HepG2 (cell line): ENCODE results near the gene DSCAM. TPM values are rescaled to one million over a fixed set of nuclear protein-coding genes. Genes with fewer than 3 reads are reported as not detected.

Experiments used
- ATAC-seq: fragments of 200-7000 bp; cut with Tn5 transposase; 3 replicates; pipeline ENCODE4 v1.9.1; 2020; ENCODE audit warnings: mild to moderate bottlenecking, moderate library complexity
- BruUV-seq: library from RNA; stranded (reverse); fragments of 400-500 nt; replicated peaks from 2 replicates; lab custom pipeline; 2021; lab: Mats Ljungman, UMichigan
- CTCF ChIA-PET: fragments of 300-600 bp; formaldehyde crosslinking; extraction: SDS; loops from one replicate; lab custom pipeline; 2021; ENCODE audit warnings: low total read pairs, inconsistent platforms, low intra/inter-chr PET ratio; lab: Yijun Ruan, JAX
- POLR2A ChIA-PET: fragments of 350-600 bp; sonication (Branson Sonifier 250); formaldehyde crosslinking; loops from one replicate; lab custom pipeline; 2020; ENCODE audit warnings: antibody characterized with exemption, inconsistent platforms; lab: Yijun Ruan, JAX
- DNase-seq: peaks from one replicate; pipeline ENCODE4 v3.0.0-alpha.2; 2015; ENCODE audit warnings: low spot score
- FAIRE-seq: peaks from 3 replicates; lab custom pipeline; 2011; peaks lifted over from hg19 to GRCh38; lab: Jason Lieb, UNC
- H2AFZ ChIP-seq: one replicate; pipeline ENCODE4 v1.6.1; 2011; ENCODE audit warnings: low read length, inconsistent platforms
- H3K27ac ChIP-seq: fragments of 300-600 bp; 3 replicates; pipeline ENCODE4 v1.8.0; 2011; ENCODE audit warnings: mixed run types, mild to moderate bottlenecking, mixed read lengths, low read length, inconsistent platforms; ENCODE audit not compliant: insufficient read depth; ENCODE audit errors: extremely low read length
- H3K27me3 ChIP-seq, 2 experiments: fragments of 200-600 bp in 1 of 2; 2 replicates in 1 of 2; 3 replicates in 1 of 2; pipeline versions ENCODE4 v1.6.0 to v1.8.0; 2011; ENCODE audit warnings: low read length in 2 of 2, mild to moderate bottlenecking in 2 of 2, moderate library complexity in 2 of 2, inconsistent platforms in 1 of 2; ENCODE audit not compliant: insufficient read depth in 2 of 2, control insufficient read depth in 1 of 2
- H3K36me3 ChIP-seq, 2 experiments: fragments of 200-600 bp in 1 of 2; replicated peaks in 1 of 2; 2 replicates in 1 of 2; 3 replicates in 1 of 2; pipeline versions ENCODE4 v1.5.1 to v1.8.0; 2011; ENCODE audit warnings: low read length in 2 of 2, inconsistent platforms in 1 of 2; ENCODE audit not compliant: insufficient read depth in 2 of 2, control insufficient read depth in 1 of 2
- H3K4me1 ChIP-seq: 2 replicates; pipeline ENCODE4 v1.5.1; 2012; ENCODE audit warnings: low read length, inconsistent platforms; ENCODE audit not compliant: insufficient read depth
- H3K4me2 ChIP-seq: 2 replicates; pipeline ENCODE4 v1.6.0; 2011; ENCODE audit warnings: low read depth, low read length, inconsistent platforms
- H3K4me3 ChIP-seq, 3 experiments: fragments of 200-600 bp in 1 of 3; sonication (generic), shearing (Covaris generic) in 1 of 3; replicated peaks in 1 of 3; 2 replicates each; pipeline ENCODE4 v1.5.1; 2011 to 2016; ENCODE audit warnings: low read length in 3 of 3, inconsistent platforms in 2 of 3, low read depth in 2 of 3, mild to moderate bottlenecking in 2 of 3, control low read depth in 1 of 3, mixed read lengths in 1 of 3; ENCODE audit not compliant: insufficient read depth in 1 of 3
- H3K79me2 ChIP-seq: one replicate; pipeline ENCODE4 v1.6.1; 2011; ENCODE audit warnings: low read length, inconsistent platforms; ENCODE audit not compliant: insufficient read depth
- H3K9ac ChIP-seq: 2 replicates; pipeline ENCODE4 v1.6.0; 2011; ENCODE audit warnings: mild to moderate bottlenecking, low read depth, low read length, inconsistent platforms; ENCODE audit not compliant: insufficient read depth
- H3K9me3 ChIP-seq: 2 replicates; pipeline ENCODE4 v1.5.1; 2012; ENCODE audit warnings: mild to moderate bottlenecking, low read length
- H4K20me1 ChIP-seq: 2 replicates; pipeline ENCODE4 v1.6.0; 2011; ENCODE audit warnings: inconsistent platforms, mild to moderate bottlenecking, low read length, moderate library complexity; ENCODE audit not compliant: insufficient read depth
- CREBL2 ChIP-seq: sonication (generic); formaldehyde crosslinking; IDR thresholded peaks from 2 replicates; pipeline ENCODE4 v1.8.1; 2023; ENCODE audit warnings: missing genetic modification reagents, mild to moderate bottlenecking, borderline replicate concordance
- DMAP1 ChIP-seq: IDR thresholded peaks from 2 replicates; pipeline ENCODE4 v1.6.1; 2016
- FIP1L1 ChIP-seq: fragments of 200-400 bp; formaldehyde crosslinking; IDR thresholded peaks from 2 replicates; pipeline ENCODE4 v1.6.1; 2018; ENCODE audit warnings: low read depth, mild to moderate bottlenecking, low read length, moderate library complexity, borderline replicate concordance; ENCODE audit not compliant: insufficient read depth
- HMGXB3 ChIP-seq: sonication (generic); formaldehyde crosslinking; IDR thresholded peaks from 2 replicates; pipeline ENCODE4 v1.4.0; 2020; ENCODE audit warnings: missing genetic modification reagents, borderline replicate concordance
- KDM5A ChIP-seq: fragments of 200-600 bp; sonication (generic); IDR thresholded peaks from 2 replicates; pipeline ENCODE4 v1.7.0; 2018; ENCODE audit warnings: antibody characterized with exemption, mild to moderate bottlenecking, low read length, borderline replicate concordance
- KLF16 ChIP-seq, 2 experiments: sonication (generic) in 1 of 2; formaldehyde crosslinking in 1 of 2; IDR thresholded peaks; 2 replicates each; pipeline versions ENCODE4 v1.6.1 to v1.8.0; 2016 to 2023; ENCODE audit warnings: missing genetic modification reagents in 2 of 2, missing compliant biosample characterization in 1 of 2
- PCBP1 ChIP-seq: fragments of 200-400 bp; formaldehyde crosslinking; IDR thresholded peaks from 2 replicates; pipeline ENCODE4 v1.6.1; 2017; ENCODE audit warnings: mild to moderate bottlenecking, low read depth, low read length, borderline replicate concordance
- RBM22 ChIP-seq: fragments of 200-400 bp; formaldehyde crosslinking; optimal IDR thresholded peaks from 2 replicates; pipeline ENCODE3; 2017; ENCODE audit warnings: mild to moderate bottlenecking, low read length, moderate library complexity
- REXO4 ChIP-seq: sonication (generic); formaldehyde crosslinking; IDR thresholded peaks from 2 replicates; pipeline ENCODE4 v1.8.0; 2022; ENCODE audit warnings: missing genetic modification reagents, mild to moderate bottlenecking, borderline replicate concordance
- SMYD3 ChIP-seq: sonication (generic); formaldehyde crosslinking; IDR thresholded peaks from 2 replicates; pipeline ENCODE4 v1.8.1; 2023; ENCODE audit warnings: mild to moderate bottlenecking, missing genetic modification reagents
- ZNF513 ChIP-seq: sonication (generic); formaldehyde crosslinking; conservative IDR thresholded peaks from 2 replicates; pipeline ENCODE4 v1.5.0; 2020; ENCODE audit warnings: missing genetic modification reagents
- ZNF557 ChIP-seq: sonication (generic); formaldehyde crosslinking; IDR thresholded peaks from 2 replicates; pipeline ENCODE4 v1.4.0; 2020; ENCODE audit warnings: missing genetic modification reagents
- ZNF816 ChIP-seq: sonication (generic); formaldehyde crosslinking; IDR thresholded peaks from 2 replicates; pipeline ENCODE4 v1.8.0; 2022; ENCODE audit warnings: missing genetic modification reagents, mild to moderate bottlenecking, borderline replicate concordance
- ZNF850 ChIP-seq: sonication (generic); formaldehyde crosslinking; conservative IDR thresholded peaks from 2 replicates; pipeline ENCODE4 v1.9.0; 2021; ENCODE audit warnings: mild to moderate bottlenecking, missing genetic modification reagents
- WGBS: methylation state at CpG from one replicate; pipeline ENCODE4 v1.1.6; 2017; ENCODE audit warnings: low lambda C conversion rate; 5-methylcytosine and 5-hydroxymethylcytosine counted together
- in situ Hi-C: cut with HindIII; loops from 2 replicates; pipeline ENCODE4 v1.10.0; 2017; ENCODE audit warnings: low pct_unique_long_range_greater_than_20kb; ENCODE audit not compliant: extremely low pct_ligation_motif_present
- intact Hi-C: fragments of 100-400 bp; cut with micrococcal nuclease; formaldehyde crosslinking; loops from one replicate; pipeline ENCODE4 v1.10.0; 2022; ENCODE audit not compliant: unreplicated experiment
- polyA plus RNA-seq, 8 experiments: library from polyadenylated mRNA; depleted of rRNA in 3 of 8; stranded (reverse) in 7 of 8; unstranded in 1 of 8; fragments of >200 nt; fragmentation: Illumina TruSeq in 4 of 8; extraction: Trizol in 4 of 8; gene quantifications; 2 replicates each; pipeline versions ENCODE4 v1.2.1 to v1.2.3, GENCODE V29; 2011 to 2016; ENCODE audit warnings: low read depth in 4 of 8, missing spikeins in 1 of 8, mixed read lengths in 1 of 8; ENCODE audit not compliant: insufficient read depth in 1 of 8
- total RNA-seq, 5 experiments: library from RNA; depleted of rRNA; stranded (reverse); fragments of >200 nt; fragmentation: Illumina TruSeq; extraction: Trizol; gene quantifications; 2 replicates each; pipeline ENCODE4 v1.2.3, GENCODE V29; 2016; ENCODE audit warnings: low read depth in 1 of 5

The DSCAM gene
- total and polyA plus RNA-seq, 2 of the 13 experiments (the other 11 are each of a cell fraction or from before 2014, with no cell fraction given), result not detected

GRCh38 chr21:40074710-40075109 lies 772.2 kb downstream of the DSCAM start:
- FAIRE-seq, result no peak
- H3K4me1 ChIP-seq, result no peaks in the 10 kb centered on the region
- ATAC-seq, result no peak
- no peaks in the 10 kb centered on the region for H3K27me3 ChIP-seq
- no peak overlapping the region for H3K27ac ChIP-seq
- in situ Hi-C loops (no loop called here), intact Hi-C loops (no loop called here)
- no peaks in the 10 kb centered on the region for H3K79me2 ChIP-seq
- H4K20me1 ChIP-seq, result no peaks in the 10 kb centered on the region
- BruUV-seq, result no TSS peak
- H3K9me3 ChIP-seq, result peaks cover 92% of the 10 kb centered on the region
- ChIA-PET CTCF (no interaction called here), POLR2A (no interaction called here)
- no peak overlapping the region for H3K4me2 ChIP-seq
- no peaks in the 10 kb centered on the region for H3K36me3 ChIP-seq
- no peak for TF ChIP-seq CREBL2 (CRISPR knock-in tag)
- no peak for TF ChIP-seq KDM5A
- TF ChIP-seq REXO4 (CRISPR knock-in tag), result no peak
- TF ChIP-seq FIP1L1, result no peak
- TF ChIP-seq ZNF816, result no peak
- no peak for TF ChIP-seq DMAP1 (CRISPR knock-in tag)
- no peak for TF ChIP-seq ZNF557 (CRISPR knock-in tag)
- no peak for TF ChIP-seq PCBP1
- TF ChIP-seq KLF16 (CRISPR knock-in tag; IDR thresholded peaks at IDR 0.05), result no peak
- no peak for TF ChIP-seq SMYD3
- H3K4me3 ChIP-seq, result no peak overlapping the region
- DNase-seq, result no peak
- no peak overlapping the region for H2AFZ ChIP-seq
- H3K9ac ChIP-seq, result no peak overlapping the region
- WGBS, result 11% methylated on average over 2 of the region's 8 CpGs

GRCh38 chr21:40074198-40074597 lies 772.8 kb downstream of the DSCAM start:
- no peak overlapping the region for H2AFZ ChIP-seq
- no peak for FAIRE-seq
- no peaks in the 10 kb centered on the region for H3K27me3 ChIP-seq
- no peak overlapping the region for H3K27ac ChIP-seq
- H3K9me3 ChIP-seq, result peaks cover 92% of the 10 kb centered on the region
- in situ Hi-C loops (no loop called here), intact Hi-C loops (no loop called here)
- H3K4me3 ChIP-seq, result no peak overlapping the region
- no peak overlapping the region for H3K4me2 ChIP-seq
- no peaks in the 10 kb centered on the region for H4K20me1 ChIP-seq
- H3K36me3 ChIP-seq, result no peaks in the 10 kb centered on the region
- BruUV-seq, result no TSS peak
- H3K79me2 ChIP-seq, result no peaks in the 10 kb centered on the region
- ChIA-PET POLR2A (no interaction called here), CTCF (no interaction called here)
- no peak overlapping the region for H3K9ac ChIP-seq
- ATAC-seq, result no peak
- DNase-seq, result no peak
- WGBS, result 41% methylated on average over 4 of the region's 6 CpGs
- no peaks in the 10 kb centered on the region for H3K4me1 ChIP-seq
- TF ChIP-seq ZNF513 (CRISPR knock-in tag) (no peak), ZNF850 (CRISPR knock-in tag) (no peak), RBM22 (no peak), HMGXB3 (CRISPR knock-in tag) (no peak)
